ENCODE results near the gene USP33.
"Not testable (repeated sequence)": the region's sequence is repeated elsewhere in the genome, so short reads cannot be mapped to it uniquely, and the experiment has no call there.

Gene USP33

DNA sequence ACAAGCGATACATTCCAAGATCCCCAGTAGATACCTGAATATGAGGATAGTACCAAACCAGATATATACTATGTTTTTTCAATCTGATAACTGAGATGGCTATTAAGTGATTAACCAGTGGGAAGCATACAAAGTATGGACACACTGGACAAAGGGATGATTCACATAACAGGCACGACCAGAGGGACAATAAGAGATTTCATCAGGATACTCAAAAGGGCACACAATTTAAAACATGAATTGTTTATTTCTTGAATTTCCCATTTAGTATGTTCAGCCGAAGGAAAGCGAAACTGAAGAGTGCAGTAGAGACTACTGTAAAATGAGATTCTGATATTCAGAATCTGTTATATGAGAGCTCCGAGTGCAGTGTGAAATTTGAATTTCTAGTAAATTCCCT, 87.8 kb downstream of the USP33 start:
- DNase-seq (ENCODE audit: low spot score) = no peak

- DNase-seq (ENCODE audit: low spot score) = no peak
Measured at GRCh38 chr1:77670330-77670729, 89.3 kb downstream of the USP33 start.

DNA sequence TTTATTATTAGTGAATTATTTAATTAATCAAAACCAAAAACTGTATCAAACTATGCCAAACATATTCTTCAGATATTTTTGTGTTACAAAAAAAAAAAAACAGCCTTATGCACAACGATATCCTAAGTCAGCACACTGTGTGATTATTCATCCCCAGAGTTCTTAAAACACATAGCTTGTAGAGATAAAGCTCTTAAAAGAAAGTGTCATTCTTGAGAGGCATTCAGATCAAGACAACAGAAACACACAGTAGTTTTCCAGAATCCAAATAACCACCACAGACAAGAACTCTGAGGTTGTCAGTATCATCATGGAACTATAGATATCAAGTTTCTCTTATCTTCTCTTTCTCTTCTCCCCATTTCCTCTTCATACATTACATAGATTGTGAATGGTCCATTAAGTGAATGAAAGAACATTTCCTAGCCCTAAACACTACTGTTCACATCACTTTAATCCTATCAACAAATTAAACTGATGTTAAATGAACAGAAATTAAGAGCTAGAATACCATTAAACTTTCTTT, 90.7 kb downstream of the USP33 start:
- no peak for DNase-seq (ENCODE audit: low spot score)

DNA sequence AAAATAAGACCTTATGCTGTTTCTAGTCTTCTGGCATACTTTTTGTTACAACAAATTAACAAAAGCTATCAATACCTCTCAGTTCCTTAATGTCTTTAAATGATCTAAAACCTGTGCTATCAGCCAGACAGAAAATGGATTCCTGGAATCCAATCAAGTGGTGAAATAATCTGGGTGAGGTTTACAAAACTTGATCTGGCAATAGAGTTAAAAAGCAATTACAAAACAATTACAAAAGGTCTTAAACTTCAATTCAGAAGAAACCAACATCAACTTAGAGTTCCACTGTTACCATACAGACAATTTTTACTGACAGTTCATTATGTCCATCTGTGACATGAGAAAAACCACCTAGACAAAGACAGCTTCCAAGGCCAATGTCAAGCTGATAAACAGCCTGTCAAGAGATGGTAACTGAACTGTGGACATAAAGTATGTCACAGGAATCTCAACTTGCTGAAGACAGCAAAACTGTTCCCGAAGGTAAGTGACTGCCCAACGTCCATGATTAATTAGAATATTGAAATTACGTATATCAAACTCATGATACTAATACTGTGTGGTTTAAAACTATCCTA, 94.6 kb downstream of the USP33 start:
- no peak for DNase-seq (ENCODE audit: low spot score)

DNA sequence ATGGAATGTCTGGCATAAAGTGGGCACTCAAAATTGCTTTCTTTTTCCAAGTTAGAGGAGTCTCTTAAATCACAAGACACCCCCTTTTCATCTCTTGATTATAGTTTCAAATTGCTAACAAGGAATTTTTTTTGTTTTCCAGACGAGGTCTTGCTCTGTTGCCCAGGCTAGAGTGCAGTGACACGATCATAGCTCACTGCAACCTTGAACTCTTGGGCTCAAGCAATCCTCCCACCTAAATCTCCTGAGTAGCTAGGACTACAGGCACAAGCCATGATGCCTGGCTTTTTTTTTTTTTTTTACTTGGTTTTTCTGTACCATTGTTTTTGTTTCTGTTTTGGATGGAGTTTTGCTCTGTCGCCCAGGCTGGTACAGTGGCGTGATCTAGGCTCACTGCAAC, 98.0 kb downstream of the USP33 start:
- no peak for DNase-seq (ENCODE audit: low spot score)

GRCh38 chr1:77659879-77660593, 99.6 kb downstream of the USP33 start:
- no peak for DNase-seq (ENCODE audit: low spot score)

DNA sequence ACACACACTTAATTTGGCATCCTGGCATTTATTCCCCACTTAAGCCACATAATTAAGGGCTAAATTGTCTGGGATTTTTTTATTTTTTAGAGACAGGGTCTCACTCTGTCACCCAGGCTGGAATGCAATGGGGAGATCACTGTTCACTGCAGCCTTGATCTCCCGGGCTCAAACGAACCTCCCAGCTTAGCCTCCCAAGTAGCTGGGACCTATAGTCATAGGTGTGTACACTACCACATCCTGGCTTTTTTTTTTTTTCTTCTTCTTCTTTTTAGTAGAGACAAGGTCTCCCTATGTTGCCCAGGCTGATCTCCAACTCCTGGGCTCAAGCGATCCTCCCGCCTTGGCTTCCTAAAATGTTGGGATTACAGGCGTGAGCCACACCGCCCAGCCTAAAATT, 101.4 kb downstream of the USP33 start:
- DNase-seq (ENCODE audit: low spot score) = no peak

- no peak for DNase-seq (ENCODE audit: low spot score)
Measured at GRCh38 chr1:77655431-77655974, 104.1 kb downstream of the USP33 start.

GRCh38 chr1:77652970-77653516, 106.6 kb downstream of the USP33 start:
- no peak for DNase-seq (ENCODE audit: low spot score)

DNA sequence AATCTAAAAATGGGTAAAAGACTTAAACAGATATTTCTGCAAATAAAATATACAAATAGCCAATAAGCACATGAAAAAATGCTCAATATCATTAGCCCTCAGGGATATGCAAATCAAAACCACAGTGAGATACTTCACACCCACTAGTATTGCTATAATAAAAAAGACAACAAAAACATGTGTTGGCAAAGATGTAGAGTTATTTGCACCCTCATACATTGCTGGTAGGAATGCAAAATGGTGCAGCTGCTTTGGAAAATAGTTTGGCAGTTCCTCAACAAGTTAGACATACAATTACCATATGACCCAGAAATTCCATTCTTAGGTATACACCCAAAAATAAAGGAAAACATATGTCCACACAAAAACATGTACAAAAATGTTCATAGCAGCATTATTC, 107.4 kb downstream of the USP33 start:
- DNase-seq (ENCODE audit: low spot score) = no peak

GRCh38 chr1:77649127-77649526, 110.5 kb downstream of the USP33 start:
- DNase-seq (ENCODE audit: low spot score) = no peak

DNA sequence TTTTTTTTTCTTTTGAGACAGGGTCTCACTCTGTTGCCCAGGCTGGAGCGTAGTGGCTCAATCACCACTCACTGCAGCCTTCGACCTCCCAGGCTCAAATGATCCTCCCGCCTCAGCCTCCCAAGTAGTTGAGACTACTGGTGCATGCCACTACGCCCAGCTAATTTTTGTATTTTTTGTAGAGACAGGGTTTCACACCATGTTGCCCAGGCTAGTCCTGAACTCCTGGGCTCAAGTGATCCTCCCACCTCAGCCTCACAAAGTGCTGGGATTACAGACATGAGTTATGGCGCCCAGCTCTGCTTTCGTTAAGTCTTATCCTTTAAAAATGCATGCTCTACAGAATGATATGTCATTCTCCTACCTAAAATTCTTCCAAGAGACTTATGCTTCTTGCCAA, 113.4 kb downstream of the USP33 start:
- not testable (repeated sequence) for DNase-seq (ENCODE audit: low spot score)

Measured in iPS-NIHi11 (cell line).